HS-27A (cell line): ENCODE results near the gene ZNF48.
A peak's percentile ranks its signal among the peaks of the same experiment; 100 is the strongest.

Source experiments
- DNase-seq: peaks from one replicate; pipeline ENCODE4 v3.0.0-alpha.2; 2012; ENCODE audit warnings: low read depth, missing footprints

ZNF48 gene

GRCh38 chr16:30407804-30408534, 12.7 kb downstream of the ZNF48 start:
- DNase-seq, result no peak

DNA sequence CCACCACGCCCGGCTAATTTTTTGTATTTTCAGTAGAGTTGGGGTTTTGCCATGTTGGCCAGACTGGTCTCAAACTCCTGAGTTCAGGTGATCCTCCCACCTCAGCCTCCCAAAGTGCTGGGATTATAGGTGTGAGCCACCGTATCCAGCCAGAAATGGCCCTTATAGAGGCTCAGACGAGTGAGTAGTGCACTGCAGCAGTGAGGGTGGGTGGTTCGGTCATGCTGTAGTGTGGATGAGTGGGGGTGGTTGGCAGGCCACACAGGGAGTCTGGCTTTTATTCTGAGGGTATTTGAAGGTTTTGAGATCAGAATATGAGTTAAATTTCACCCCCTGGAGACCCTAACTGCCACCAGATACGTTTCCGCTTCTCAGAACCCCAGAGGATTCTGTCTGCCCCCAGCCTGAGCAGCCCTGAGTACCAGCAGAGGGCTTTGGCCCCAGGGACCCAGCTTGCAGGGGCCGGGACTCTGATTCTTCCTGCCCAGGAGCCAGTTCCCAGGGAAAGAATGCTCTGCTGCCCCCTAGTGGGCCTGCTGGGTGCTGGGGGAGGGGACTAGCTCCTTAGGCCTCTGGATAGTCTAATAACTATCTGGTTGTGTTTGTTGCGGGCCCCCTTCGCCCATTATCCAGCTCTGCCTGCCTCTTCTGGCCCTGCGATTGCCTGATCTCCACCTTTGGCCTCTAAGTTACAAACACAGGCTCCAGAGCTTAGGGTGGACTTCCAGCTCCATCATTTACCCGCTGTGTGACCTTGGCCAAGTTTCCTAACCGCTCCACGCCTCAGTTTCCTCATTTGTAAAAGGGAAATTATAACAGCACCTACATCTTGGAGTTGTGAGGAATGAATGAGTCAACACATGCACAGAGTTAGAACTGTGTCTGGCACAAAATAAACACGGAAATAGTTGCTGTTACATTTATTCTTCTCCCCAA, 14.2 kb downstream of the ZNF48 start:
- DNase-seq, result peak; percentile 59

GRCh38 chr16:30413112-30413806, 18.0 kb downstream of the ZNF48 start:
- no peak for DNase-seq

GRCh38 chr16:30414159-30414558, 18.9 kb downstream of the ZNF48 start:
- no peak for DNase-seq

- DNase-seq, result no peak
These were observed 20.9 kb downstream of the ZNF48 start for GRCh38 chr16:30416047-30416603.

DNA sequence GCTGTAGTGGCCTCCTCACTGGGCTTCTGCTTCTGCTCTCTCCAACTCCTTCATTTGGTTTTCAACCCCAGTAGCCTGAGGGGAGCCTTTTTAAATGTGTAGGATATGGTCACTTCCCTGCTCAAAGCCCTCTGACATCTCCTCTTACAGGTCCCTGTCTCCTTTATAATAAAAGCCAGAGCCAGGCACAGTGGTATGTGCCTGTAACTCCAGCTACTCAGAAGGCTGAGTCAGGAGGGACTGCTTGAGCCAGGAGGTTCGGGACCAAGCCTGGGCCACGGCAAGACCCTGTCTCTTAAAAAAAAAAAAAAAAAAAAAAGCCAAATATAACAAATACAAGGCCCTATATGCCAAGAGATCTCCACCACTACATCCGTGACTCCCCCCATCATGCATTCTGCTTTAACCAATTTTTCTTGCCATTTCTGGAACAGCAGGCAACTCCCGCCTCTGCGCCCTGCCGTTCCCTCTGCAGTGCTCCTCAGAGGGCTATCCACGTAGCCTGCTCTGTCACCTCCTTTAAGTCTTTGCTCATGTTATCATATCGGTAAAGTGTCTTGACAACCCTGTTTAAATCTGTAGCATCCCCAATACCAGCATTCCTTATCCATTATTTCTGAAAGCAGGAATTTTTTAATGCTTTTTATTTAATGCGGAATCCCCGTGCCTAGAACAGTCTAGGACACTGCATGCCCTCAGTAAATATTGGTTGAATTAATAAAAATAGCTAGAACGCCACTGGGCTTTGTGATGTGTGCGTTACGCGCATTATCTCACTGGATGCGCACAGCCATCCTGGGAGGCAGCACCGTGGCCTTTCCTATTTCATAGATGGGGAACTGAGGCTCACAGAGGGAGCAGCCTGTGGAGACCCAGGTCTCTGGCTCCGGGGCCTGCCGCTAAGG, 21.7 kb downstream of the ZNF48 start:
- no peak for DNase-seq

DNA sequence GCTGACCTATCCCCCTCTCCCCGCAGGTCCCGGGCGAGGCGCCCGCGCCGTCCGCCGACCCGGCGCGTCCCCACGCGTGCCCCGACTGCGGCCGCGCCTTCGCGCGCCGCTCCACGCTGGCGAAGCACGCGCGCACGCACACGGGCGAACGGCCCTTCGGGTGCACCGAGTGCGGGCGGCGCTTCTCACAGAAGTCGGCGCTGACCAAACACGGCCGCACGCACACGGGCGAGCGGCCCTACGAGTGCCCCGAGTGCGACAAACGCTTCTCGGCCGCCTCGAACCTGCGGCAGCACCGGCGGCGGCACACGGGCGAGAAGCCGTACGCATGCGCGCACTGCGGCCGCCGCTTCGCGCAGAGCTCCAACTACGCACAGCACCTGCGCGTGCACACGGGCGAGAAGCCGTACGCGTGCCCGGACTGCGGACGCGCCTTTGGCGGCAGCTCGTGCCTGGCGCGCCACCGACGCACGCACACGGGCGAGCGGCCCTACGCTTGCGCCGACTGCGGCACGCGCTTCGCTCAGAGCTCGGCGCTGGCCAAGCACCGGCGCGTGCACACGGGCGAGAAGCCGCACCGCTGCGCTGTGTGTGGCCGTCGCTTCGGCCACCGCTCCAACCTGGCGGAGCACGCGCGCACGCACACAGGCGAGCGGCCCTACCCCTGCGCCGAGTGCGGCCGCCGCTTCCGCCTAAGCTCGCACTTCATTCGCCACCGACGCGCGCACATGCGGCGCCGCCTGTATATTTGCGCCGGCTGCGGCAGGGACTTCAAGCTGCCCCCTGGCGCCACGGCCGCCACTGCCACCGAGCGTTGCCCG, 22.5 kb downstream of the ZNF48 start:
- DNase-seq, result no peak

DNA sequence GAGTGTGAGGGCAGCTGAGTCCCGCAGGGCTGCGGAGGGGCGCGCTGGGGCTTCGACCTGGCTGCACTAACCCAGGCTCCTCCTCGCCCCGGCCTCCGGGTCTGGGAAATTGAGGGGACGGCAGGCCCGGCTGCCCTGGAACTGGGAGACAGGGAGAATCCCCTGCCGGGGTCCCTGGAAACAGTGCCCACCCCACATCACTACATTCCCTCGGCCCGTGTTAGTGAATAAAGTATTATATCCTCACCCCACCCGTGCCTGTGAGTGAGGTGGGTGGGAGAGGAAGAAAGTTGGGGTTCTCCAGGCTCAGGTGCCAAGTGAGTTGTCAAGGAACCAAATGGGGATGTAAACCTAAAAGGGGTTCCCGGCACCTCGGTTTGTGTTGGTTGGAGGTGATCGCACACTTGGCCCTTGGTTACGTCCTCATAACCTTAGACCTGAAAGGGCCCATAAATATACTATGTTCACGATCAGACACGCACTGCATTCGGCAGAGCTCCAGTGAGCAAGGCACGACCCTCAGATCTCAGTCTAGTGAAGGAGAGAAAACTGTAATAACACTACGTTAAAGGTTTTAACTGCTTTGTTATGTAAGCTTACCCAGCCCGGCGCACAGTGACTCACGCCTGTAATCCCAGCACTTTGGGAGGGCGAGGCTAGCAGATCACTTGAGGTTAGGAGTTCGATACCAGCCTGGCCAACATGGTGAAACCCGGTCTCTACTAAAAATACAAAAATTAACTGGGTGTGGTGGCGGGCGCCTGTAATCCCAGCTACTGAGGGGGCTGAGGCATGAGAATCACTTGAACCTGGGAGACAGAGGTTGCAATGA, 23.3 kb downstream of the ZNF48 start:
- DNase-seq, result no peak

- no peak for DNase-seq
These were observed 25.8 kb downstream of the ZNF48 start for GRCh38 chr16:30421010-30421409.

- no peak for DNase-seq
These were observed 32.8 kb downstream of the ZNF48 start for GRCh38 chr16:30428055-30428454.

DNA sequence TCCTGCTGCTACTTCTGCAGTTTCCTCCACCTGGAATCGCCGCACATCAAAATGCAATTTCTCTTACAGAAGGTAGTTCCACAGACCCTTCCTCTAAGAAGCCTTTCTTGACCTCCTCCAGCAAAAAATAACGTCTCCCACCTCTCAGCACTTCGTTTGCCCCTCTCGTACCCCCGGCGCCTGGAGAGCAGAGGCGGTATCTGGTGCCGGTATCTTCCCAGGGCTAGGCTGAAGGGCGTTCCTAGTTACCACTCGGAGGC, 34.1 kb downstream of the ZNF48 start:
- DNase-seq, result no peak

DNA sequence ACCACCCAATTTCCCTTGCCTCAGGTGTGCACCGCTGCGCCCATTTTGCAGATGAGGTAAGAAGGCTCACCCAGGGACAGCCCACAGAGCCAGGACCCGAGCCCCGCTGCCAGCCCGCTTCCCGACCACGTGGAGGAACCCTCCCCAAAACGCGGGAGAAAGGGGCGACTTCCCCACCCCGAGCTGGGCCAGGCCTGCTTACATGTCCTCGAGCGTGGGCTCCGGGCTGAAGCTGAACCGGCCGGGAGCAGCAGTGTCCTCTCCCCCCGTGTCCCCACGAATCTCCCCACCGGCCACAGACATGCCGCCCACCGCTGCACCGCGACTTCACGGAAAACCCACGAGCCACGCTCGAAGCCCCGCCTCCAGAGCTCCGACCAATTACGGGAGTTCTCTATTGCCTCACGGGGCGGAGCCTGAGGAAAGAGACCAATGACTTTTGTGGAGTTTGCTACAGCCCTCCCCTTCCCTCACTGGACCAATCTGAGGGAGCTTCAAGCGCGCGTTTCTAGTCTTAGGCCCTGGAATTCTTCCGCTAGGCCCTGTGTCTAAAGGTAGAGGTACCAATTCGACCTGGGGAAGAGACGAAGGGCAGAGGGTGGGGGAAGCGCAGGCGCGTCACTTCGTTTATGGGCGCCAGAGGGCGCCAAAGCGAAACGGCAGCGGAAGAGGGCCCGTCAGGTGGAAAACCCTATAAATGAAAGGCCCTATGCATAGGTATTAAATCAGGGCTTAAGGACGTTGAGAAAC, 34.6 kb downstream of the ZNF48 start, which contains the start of gene DCTPP1:
TSS of gene DCTPP1 (minus strand) at position 353 of the 750 bp plus-strand sequence. CDS start at position 303, 50 bp downstream.
- peak; percentile 98 for DNase-seq

- no peak for DNase-seq
These were observed 35.3 kb downstream of the ZNF48 start for GRCh38 chr16:30430428-30430970.

GRCh38 chr16:30434852-30435251, 39.6 kb downstream of the ZNF48 start:
- no peak for DNase-seq

- DNase-seq, result no peak
These were observed 42.4 kb downstream of the ZNF48 start for GRCh38 chr16:30437511-30438046.

GRCh38 chr16:30438835-30439234, 43.6 kb downstream of the ZNF48 start:
- DNase-seq, result no peak

DNA sequence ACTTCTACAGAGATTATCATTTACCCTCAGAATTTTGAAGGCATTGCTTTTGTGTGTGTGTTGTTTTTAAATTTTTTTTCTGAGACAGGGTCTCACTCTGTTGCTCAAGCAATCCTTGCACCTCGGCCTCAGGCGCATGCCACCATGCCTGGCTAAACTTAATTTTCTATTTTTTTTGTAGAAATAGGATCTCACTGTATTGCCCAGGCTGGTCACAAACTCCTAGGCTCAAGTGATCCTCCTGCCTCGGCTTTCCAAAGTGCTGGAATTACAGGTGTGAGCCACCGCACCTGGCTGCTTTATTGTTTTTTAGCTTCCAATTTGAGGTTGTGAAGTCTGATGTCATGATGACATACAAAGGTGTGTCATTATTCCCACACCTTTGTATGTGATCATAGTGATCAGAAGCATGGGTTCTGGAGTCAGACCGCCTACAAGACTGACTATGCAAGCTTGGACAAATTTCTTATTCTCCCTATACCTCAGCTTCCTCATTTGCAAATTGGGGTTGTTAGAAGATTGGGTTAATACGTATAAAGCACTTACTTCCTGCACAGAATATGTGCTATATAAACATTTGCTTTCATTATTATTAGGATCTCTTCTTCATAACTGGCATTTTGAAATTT, 44.6 kb downstream of the ZNF48 start:
- no peak for DNase-seq

DNA sequence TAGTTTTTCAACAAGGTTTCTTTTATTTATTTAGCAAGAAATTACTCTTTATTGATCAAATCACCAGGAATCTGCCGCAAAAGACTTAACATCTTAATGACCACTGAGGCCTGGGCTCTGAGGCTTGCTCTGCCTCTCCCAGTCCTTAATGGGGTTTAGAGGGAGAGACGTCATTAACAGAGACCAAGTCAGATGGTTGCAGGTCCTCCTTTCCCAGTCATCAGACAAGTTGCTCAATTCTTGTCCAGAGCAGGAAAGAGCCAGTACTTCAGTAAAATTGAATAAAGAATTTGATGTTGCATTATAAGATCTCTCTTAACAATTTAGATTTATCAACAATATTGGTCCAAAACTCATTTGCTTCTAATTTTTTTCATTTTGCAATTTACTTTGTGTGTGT, 48.4 kb downstream of the ZNF48 start:
- DNase-seq, result no peak
